ENCODE results near the gene TRIM24.

- TF ChIP-seq CTCF (conservative IDR thresholded peaks at IDR 0.05; ENCODE audit: low read length) (no peak), EZH2phosphoT487 (IDR thresholded peaks at IDR 0.05; ENCODE audit: borderline replicate concordance, low read depth, low read length) (no peak)
Measured at GRCh38 chr7:138524259-138524658, 64.2 kb downstream of the TRIM24 start.
